ENCODE results near the gene KCNQ1. TPM values are rescaled to one million over a fixed set of nuclear protein-coding genes. Genes with fewer than 3 reads are reported as not detected.

The KCNQ1 gene
- polyA plus RNA-seq, 3 donors: 11.5 to 13.4 (median 12.7) TPM

DNA sequence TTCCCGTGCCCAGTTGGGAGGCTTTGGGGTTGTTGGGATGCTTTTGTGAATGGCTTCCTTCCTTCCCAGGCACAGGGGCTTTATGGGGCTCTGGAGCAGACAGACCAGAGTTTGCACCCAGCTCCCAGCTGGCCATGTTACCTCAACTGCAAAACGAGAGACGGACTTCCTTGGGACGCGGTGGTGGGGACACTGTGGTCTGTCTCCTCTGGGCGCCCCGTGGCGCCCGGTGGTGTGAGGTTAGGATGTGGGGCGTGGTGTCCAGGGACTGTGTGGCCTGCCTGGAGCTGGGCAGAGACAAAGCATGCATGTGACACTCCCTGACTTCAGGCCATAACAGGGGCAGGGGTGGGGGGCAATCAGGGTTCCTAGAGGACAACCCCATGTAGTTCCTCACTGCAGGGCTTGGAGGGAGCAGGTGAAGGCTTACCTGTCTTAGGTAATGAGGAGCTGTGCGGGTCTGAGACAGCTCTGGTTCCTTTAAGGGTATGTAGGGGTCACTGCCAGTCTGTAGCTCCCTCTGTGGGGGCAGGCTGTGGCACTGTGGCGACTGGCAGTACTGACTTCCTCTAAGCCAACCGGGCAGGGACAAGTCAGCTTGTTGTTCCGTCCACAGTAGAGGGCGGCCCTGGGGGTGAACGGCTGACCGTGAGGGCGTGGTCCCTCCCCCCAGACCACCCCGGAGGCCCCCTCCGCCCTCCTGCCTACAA lies 14.4 kb downstream of the KCNQ1 start:
- no peak for DNase-seq

DNA sequence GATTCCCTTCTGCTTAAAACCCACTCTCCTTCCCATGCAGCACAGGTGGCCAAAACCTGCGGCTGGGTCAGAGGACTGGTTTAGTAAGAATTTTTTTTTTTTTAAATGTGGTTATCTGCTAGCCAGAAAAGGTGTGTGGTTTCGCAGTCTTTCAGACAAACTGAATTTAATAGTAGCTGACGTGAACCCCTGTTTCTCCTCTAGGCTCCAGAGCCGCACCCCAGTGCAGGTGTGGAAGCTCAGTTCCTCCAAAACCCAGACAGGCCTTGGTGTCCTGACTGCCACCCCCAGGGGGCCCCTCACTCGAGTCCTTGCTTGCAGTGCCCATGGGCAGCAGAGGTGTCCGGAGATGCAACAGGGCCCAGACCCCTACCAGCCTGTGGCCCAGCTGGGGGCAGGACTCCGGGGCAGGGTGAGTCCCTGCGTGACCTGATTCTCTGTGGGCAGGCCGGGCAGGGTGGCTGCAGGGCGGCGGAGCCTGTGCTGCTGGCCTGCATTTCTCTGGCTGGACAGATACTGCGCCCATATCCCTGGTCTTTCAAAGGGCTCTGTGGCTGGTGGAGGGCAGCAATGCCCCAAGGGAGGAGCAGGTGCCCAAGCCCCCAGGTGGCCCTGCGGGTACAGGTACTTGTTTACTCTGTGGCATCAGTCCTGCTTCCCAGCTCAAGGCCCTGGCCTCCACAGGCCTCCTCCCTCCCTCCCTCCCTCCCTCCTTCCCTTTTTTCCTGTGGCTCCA lies 15.2 kb downstream of the KCNQ1 start:
- DNase-seq: no peak

DNA sequence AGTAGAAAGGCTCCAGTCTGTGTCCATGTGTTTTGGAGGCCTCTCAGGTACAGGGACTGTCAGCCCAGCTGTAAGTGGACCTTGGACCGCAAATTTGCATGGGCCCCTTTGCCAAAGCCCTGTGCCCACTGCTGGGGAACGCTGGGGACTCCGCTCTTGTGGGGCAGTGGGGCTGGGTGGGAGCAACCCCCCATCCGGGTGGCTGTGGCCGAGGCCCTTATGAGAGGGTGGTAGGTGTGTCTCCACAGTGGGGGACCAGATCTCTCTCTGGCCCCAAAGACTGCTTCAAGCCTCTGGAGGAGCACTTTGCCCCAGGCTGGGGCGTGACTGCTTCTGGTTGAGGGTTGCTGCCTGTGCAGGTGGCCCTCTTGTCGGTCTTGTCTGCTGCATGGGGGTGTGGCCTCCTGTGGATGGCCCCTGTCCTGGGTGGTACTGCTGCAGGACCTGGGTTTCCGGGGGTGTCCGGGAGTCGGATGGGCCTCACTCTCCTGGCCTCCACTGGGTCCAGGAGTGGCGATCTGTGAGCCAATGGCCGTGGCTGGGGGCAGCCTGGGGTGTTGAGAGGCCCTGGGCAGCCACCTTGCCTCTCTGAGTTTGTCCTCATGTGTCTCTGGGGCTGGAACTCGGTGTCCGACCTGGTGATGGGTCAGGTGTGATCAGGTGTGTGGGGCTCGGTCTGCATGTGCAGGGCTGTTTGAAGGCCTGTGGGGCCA lies 15.9 kb downstream of the KCNQ1 start:
- no peak for DNase-seq

DNA sequence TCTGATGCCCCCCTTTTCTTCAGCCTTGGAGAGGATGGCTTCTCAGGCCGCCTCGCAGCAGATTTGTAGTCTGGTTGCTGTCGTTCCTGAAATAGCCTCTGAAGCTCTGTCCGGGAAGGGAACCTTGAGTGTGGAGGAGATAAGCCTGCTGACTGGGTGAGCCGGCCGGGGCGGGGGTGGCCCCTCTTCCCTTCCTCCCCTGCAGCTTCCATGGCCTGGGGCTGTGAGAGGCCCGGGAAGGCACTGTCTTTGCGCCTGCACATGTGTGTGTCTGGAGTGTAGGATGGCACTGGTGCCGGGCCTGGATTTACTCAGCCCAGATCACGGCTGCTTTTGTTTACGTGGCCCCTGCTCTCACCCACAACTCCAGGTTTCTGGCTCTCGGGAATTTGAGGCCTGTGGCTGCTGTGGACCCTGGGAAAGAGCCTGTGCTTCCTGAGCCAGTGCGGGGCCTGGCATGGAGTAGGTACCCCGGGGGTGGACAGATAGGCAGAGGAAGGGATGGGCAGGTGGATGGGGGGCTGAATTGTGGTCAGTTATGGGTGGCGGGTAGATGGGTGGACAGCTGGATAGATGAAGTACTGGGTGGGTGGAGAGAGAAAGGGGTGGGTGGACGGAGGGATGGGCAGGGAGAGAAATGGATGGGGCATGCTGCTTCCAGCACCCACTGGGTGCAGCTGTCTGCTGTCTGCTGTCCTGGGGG lies 16.6 kb downstream of the KCNQ1 start:
- no peak for DNase-seq

DNA sequence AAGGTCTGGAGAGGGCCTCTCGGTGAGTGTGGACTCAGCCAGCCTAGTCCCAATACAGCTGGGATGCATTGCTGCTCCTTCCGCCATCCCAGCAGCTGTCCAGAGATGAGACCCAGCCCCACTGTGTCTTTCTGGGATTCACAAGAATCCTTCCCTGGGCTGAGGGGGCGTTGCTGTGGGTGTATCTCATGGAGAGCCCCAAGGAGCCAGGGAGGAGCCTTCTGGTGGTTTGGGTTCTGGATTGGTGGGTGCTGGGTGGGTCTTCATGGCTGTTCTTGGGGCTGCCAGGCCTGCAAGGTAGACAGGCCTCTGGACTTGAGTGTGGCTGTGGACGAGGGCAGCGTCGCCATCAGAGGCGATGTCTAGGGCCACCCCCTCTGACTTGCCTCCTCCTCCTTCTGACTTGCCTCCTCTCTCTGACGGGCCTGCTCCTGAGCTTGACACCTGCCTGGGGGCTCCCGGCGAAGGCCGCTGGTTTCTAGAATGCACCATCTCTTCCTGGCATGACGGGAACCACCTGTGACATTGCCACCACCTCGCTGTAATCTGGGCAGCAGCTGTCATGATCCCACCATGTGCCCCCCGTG lies 17.2 kb downstream of the KCNQ1 start:
- DNase-seq: no peak

DNA sequence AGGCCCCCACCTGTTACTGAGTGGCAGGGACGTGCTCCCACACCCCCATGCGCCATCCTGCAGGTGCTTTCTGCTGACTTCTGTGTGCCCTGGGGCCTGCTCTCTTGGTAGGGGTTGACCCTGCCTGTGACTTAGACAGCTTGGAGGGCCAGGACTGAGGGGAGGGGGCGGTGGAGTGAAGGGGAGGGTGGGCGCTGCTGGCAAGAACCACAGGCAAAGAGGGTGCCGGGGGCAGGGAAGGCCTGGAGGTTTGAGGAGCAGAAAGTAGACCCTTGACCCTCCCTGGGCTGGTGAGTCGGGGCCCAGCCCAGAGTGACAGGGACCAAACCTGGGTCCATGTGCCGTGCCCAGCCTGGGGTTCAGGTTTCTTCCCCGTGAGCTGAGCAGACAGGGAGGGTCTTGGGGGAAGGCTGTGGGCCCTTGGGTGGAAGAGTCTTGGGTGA lies 17.8 kb downstream of the KCNQ1 start:
- DNase-seq: no peak

DNA sequence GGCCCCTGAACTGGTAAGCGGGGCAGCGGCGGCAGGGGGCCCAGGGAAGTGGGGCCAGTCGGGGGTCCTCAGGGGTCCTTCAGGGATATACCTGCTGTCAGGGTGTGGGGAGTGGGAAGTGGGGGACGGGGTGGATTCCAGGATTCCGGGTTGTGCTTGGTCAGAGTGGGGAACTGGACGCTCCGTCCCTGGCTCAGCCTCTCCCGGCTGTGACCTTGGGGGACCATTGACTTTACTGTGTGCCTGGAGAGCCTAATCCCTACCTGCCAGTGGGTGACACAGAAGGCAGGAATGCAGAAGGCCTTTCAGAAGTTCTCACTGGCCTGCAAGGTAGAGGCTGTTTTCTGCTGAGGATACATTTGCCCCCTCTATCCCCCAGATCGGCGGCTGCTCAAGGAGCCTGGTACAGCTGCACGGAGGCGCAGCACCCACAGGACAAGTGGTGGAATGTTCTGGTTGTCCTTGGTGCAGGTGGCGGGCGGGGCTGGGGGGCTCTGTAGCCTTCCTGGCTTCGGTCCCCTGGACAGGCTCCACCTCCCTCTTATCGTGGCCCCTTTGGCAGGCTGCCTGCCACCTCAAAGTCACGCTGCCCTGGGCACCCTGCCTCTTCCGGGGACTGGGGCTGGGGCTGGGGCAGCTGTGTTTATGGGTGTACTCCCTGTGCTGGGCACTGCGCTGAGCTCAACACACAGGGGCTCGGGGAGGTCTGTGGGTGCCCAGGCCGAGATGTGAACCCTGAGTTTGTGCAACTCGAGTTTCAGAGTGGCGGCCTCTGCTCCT lies 18.4 kb downstream of the KCNQ1 start:
- DNase-seq: no peak

DNA sequence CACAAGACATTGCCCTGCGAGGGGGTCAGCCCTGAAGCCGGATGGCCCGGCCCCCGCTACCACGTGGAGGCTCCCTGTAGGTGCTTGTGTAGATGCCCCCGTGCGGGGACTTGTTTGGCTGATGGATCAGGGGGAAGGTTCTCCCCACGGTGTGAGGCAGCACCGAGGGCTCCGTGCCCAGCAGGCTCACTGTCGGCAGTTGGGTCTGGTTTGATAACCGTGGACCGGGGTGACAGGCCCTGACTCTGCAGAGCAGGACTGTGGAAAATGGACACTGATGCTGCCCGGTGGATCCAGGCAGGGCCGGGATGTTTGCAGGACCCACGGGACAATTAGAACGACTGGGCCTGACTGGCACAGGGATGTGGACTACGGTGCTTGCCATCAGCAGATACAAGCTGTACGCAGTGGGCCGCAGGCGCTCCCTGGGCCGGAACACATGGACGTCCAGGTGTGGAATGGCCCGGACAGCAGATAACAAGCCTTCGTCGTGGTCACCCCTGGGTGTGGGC lies 19.0 kb downstream of the KCNQ1 start:
- no peak for DNase-seq

DNA sequence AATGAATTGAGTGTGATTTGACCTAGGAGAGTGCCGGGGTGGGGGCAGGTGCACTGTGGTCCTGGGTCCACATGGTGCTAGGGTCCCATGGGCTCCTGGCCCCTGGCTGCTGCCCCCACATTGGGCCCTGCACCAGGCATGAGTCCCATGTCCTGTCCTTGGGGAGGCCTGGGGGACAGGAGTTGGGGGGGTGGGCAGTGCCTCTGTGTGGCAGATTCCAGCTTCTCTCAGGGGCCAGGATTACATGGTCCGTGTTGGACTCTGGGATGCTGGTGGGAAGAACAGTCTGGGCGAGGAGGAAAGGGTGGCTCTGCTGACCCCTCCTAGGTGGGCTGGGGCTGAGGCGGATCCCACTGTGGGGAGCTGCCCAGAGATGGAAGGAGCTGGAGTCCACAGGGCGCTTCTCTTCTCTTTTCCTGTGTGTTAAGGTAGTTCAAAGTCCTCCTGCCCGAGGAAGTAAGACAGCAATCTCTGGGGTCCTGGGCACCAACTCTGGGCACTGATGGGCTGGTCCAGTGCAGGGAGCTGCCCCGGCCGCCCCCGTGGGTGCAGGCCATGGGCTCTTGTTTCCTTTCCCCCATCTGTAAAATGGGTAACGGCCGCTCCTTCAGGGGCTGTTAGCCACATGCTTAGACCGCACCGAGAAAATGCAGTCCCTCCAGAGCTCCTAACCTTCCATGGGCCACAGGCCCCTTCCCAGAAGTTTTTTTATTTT lies 19.8 kb downstream of the KCNQ1 start:
- no peak for DNase-seq

DNA sequence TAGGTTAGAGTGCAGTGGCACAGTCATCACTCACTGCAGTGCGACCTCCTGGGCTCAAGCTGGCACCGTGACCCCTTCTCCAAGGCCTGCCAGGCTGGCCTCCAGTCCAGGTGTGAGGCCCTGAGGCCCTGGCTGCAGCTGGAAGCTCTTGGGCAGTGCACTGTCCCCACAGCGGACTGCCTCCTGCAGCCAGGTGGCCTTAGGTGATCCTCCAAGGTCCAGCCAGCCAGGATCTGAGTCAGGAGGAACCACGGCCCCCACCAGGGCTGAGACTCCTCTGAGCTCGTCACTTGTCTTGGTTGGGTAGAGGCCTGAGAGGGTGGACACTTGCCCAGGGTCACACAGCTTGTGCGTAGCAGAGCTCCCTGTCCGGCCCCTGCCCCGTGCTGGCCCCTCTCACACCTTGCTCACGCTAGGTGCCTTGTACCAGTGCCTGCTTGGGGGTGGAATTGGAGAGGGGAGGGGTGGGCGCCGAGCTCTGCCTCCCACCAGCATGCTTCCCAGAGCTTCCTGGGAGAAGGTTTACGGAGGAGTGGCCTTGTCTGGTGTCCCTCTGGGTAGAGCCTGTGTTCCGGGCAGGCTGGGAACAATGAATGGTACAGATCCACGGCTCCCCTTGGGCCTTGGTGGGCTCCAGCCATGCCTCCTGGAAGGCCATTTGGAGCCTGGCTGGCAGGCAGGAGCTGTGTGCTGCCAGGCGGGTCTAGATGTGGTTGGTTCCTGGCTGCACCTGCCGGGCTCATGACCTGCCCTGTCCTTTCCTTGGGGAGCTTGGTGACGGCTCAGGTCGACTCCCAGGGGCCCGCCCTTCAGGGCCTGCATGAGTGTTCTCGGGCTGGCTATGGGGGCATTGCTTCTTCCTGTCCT lies 20.6 kb downstream of the KCNQ1 start:
- no peak for DNase-seq

DNA sequence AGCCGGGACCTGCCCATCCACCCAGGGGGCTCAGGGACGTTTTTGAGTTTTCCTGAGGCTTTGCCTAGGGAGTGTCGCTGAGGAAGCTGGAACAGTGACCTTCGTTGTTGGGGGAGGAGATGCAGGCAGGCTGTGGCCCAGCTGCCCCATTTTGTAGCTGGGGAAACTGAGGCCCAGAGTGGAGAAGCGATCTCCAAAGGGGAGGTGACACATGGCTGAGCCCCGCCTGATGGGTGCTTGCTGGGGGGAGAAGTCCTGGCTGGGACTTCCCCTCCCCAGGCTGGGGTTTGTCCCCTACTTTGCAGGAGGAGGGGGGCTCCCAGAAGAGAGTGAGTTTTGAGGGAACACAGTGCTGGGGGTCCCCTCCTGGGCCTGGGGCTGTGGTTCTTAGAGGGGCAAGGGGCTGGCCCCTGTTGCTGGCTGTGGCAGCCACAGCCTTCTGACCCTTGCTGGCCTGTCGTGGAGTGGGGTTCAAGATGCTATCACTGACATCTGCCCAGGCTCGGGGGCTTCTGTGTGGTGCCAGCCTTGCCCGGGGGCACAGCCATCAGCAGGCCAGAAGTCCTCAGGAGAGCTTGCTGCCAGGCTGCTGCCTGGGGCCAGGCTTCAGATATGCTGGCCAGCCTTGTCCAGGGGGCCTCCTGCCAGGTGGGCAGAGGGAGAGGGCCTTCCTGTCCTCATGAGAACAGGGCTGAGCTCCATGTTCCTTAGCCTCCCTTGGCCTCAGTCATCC lies 21.4 kb downstream of the KCNQ1 start:
- DNase-seq: no peak

DNA sequence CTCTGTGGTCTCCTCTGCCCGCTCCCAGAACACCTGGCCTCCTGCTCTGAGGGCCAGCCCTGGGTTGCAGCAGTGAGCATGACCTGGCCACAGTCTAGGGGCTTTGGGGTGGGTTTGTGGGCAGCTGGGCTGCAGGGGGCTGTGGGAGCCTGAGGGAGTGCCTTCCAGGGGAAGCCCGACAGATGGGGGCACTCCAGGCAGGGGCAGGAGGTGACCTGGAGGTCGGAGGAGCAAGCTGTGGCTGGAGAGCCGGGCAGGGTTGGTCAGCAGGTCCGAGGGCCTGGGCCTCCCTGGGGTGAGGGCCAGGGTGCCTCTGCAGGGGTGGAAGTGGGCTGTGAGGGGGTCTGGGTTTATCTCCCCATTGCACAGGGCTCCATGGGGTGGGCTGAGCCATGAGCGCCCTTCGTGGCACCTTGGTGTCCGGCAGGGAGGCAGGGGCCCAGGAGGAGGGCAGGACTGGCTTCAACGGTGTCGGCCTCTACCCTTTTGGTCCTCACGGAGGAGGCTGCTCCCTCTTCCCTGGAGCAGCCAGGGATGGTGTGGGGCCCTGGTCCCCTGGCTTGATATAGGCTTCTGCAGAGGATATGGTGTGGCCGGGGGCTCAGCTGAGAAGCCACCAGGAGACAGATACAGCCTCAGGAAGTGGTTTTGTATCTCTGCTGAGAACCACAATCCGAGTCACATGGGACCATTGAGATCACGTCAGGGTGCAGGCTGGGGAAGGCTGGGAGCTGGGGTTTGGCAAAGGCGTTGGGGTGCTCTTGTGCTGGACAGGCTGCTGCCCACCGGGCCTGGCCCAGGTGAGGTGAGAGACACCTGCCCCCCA lies 22.3 kb downstream of the KCNQ1 start:
- DNase-seq: no peak

DNA sequence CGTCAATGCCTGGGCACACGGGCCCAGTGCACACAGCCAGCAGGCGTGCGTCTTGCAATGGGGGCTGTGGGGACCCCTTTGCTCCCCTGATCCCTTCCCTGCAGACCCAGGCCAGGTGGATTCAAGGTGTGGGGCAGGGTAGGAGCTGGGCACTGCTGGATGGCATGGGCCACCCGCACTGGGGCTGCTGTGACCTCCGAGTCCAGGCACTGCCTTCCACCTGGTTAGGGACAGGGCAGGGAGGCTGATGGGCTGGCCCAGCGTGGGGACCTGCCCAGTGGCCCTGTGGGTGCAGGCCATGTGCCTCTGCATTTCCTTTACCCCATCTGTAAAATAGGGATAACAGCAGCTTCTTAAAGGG lies 22.9 kb downstream of the KCNQ1 start:
- no peak for DNase-seq

DNA sequence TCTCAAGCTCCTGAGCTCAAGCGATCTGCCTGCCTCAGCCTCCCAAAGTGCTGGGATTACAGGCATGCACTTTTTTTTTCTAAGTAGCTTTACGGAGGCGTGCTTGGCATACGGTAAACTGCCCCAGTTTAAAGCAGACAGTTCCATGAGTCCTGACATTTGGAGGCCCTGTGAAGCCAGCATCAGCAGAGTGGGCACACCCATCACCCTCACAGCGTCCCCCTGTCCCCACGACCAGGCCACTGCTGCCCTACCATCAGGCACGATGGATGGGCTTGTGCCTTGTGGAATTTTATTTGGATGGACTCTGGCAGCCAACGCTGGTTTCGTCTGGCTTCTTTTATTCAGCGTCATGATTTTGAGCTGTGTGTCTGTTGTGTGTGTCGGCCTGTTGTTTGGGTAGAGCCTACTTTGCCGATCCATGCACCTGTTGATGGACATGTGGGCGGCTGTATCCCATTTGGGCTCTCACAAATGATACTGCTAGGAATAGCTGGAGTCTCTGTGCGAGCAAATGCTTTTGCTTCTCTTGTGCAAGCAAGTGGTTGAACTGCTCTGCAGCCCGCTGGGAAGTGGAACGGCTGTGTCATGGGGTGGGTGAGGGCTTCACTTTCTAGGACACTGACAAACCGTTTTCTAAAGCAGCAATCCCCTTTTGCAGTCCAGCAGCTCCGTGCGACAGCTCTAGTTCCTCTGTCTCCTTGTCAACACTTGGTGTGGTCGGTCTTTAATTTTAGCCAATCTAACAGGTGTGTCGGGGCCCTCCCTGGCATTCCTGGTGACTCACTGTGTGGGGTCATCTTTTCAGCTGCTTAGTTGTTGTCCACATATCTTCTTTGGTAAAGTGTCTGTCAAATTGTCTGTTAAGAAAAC lies 23.8 kb downstream of the KCNQ1 start:
- no peak for DNase-seq

DNA sequence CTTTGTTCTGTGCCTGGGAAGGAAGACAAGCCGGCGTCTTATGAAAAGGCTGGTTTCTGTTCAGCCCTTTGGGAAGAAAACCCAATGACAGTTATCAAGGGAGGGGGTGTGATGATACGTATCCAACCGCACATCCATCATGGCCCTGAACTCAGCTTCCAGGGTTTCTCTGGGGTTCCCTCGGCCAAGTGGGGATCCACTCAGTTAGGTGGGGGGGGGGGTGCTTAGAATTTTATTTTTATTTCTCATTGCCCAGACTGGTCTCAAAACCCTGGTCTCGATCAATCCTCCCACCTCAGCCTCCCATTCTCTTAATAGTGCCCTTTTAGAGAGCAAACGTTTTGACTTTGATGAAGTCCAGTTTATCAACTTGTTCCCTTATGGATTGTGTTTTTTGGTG lies 25.7 kb downstream of the KCNQ1 start:
- DNase-seq: no peak

DNA sequence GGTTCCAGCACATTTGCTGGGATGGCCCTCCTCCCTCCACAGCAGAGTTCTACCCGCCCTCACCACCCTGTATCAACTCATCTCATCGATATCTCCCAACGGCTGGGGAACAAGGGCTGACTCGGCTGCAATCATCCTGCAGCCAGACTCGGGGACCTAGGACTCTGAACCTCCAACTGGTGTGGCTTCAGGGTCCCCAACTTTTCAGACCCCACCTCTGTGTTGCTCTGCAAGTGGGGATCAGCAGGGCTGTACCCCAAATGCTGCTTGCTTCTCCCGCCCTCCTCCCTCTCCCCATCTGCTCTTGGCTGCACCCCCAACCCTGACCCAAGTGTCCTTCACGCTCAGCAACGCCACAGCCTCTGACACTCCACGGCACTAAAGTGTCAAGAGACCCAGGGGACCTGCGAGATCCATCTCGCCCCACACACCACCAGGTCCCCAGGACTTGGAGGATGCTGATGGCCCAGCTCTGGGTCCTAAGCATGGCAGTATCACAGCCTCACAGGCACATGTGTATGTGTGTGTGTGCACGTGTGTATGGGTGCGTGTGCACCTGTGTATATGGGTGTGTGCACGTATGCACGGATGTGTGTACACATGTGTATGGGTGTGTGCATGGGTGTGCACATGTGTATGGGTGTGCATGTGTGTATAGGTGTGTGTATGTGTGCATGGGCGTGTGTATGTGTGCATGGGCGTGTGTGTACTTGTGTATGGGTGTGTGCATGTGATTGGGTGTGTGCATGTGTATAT lies 26.4 kb downstream of the KCNQ1 start:
- DNase-seq: no peak
